ENCODE measurements around the gene FBXL19.
A peak's percentile ranks its signal among the peaks of the same experiment; 100 is the strongest.
"Not testable (repeated sequence)": the region's sequence is repeated elsewhere in the genome, so short reads cannot be mapped to it uniquely, and the experiment has no call there.

FBXL19 gene

DNA sequence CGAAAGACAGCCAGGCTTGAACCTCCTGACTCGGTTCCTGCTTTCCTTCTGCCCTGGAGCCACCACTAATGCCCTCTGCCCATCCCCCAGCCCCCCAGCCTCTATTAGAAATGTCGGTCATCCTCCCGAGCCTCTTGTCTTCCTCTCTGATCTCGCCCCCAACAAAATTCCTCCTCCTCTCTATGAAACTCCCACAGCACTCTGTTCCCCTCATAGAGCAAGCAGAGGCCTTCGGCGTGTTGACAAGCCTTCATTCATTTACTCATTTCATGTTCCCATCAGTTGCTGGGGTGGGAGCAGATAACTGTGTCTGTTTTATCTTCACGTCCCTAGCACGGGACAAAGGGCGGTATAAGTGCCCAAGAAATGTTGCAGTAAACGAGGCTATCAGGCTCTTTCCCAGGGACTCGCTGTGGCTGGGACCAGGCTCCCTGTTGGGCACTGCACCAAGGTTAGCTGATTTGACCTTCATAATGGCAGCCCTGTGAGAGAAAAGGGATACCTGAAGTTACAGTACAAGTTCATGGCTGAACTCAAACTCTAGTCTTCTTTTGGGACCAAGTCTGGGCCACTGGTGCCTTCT, 7.8 kb downstream of the FBXL19 start:
- Histone ChIP-seq H3K4me1 (ENCODE audit: control insufficient read depth, low read length) (peaks cover 11% of the 10 kb centered on the region), H3K9me2 (replicated peaks; ENCODE audit: control insufficient read depth, low read length) (no peaks in the 10 kb centered on the region), H3K4me3 (ENCODE audit: low read length) (no peak overlapping the region), H3K79me2 (ENCODE audit: control insufficient read depth, low read length) (no peaks in the 10 kb centered on the region), H3K36me3 (ENCODE audit: control insufficient read depth, low read length) (peaks cover 52% of the 10 kb centered on the region), H3K9me3 (ENCODE audit: control insufficient read depth, insufficient read depth, low read length) (no peaks in the 10 kb centered on the region), H3K27me3 (ENCODE audit: control insufficient read depth, low read length) (no peaks in the 10 kb centered on the region), H4K20me1 (ENCODE audit: control insufficient read depth, insufficient read depth, low read depth, low read length) (no peaks in the 10 kb centered on the region), H3K4me2 (ENCODE audit: low read length) (no peak overlapping the region), H3K27ac (ENCODE audit: low read depth, low read length) (no peak overlapping the region), H3F3A (ENCODE audit: control insufficient read depth, insufficient read depth) (no peaks in the 10 kb centered on the region)
- no peak for TF ChIP-seq EZH2phosphoT487 (IDR thresholded peaks at IDR 0.05; ENCODE audit: borderline replicate concordance, low read length)
- TF ChIP-seq, protein P1, sequence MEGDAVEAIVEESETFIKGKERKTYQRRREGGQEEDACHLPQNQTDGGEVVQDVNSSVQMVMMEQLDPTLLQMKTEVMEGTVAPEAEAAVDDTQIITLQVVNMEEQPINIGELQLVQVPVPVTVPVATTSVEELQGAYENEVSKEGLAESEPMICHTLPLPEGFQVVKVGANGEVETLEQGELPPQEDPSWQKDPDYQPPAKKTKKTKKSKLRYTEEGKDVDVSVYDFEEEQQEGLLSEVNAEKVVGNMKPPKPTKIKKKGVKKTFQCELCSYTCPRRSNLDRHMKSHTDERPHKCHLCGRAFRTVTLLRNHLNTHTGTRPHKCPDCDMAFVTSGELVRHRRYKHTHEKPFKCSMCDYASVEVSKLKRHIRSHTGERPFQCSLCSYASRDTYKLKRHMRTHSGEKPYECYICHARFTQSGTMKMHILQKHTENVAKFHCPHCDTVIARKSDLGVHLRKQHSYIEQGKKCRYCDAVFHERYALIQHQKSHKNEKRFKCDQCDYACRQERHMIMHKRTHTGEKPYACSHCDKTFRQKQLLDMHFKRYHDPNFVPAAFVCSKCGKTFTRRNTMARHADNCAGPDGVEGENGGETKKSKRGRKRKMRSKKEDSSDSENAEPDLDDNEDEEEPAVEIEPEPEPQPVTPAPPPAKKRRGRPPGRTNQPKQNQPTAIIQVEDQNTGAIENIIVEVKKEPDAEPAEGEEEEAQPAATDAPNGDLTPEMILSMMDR (IDR thresholded peaks at IDR 0.05; ENCODE audit: low read depth, low read length, poor library complexity, severe bottlenecking) = no peak

DNA sequence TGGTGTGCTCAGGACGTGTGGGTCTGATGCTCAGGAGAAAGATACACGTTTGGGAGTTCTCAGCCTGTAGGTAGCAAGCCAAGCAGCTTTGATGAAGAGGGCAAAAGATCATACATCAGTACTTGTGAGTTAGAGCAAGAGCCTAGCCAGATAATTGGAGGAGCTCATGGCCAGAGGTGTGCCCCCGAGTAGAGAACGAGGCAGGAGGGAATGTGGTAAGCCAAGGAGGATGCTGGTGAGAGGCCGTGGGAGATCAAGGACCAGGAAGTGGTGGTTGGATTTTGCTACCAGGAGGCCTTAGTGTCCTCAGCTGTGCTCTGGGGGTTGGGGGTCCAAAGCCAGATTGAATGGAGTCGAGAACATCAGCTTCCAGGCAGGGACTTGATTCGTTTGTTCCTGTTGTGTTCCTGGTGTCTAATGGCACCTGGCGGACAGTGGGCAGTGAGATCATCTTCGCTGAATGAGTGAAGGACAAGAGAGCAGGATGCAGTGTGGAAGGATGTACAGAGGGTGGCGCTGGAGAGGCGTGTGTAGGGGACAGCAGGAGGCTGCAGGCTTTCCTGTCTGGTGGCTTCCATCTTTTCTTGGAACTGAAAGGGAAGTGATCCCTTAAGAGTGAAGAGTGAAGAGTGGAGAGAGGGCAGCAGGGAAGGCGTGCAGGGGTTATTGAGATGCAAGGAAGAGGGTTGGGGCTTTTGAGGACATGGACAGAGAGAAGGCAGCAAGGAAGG, 11.6 kb downstream of the FBXL19 start:
- H3F3A ChIP-seq (ENCODE audit: control insufficient read depth, insufficient read depth) = no peaks in the 10 kb centered on the region
- H3K4me1 ChIP-seq (ENCODE audit: control insufficient read depth, low read length) = peaks cover 8% of the 10 kb centered on the region
- no peaks in the 10 kb centered on the region for H4K20me1 ChIP-seq (ENCODE audit: control insufficient read depth, insufficient read depth, low read depth, low read length)
- no peak for TF ChIP-seq EZH2phosphoT487 (IDR thresholded peaks at IDR 0.05; ENCODE audit: borderline replicate concordance, low read length)
- TF ChIP-seq, protein P1 (IDR thresholded peaks at IDR 0.05; ENCODE audit: low read depth, low read length, poor library complexity, severe bottlenecking) = peak; percentile 83
- H3K4me2 ChIP-seq (ENCODE audit: low read length) = no peak overlapping the region
- H3K27ac ChIP-seq (ENCODE audit: low read depth, low read length) = no peak overlapping the region
- no peaks in the 10 kb centered on the region for H3K79me2 ChIP-seq (ENCODE audit: control insufficient read depth, low read length)
- no peak overlapping the region for H3K4me3 ChIP-seq (ENCODE audit: low read length)
- peaks cover 36% of the 10 kb centered on the region for H3K36me3 ChIP-seq (ENCODE audit: control insufficient read depth, low read length)
- no peaks in the 10 kb centered on the region for H3K9me2 ChIP-seq (replicated peaks; ENCODE audit: control insufficient read depth, low read length)
- H3K27me3 ChIP-seq (ENCODE audit: control insufficient read depth, low read length) = no peaks in the 10 kb centered on the region
- no peaks in the 10 kb centered on the region for H3K9me3 ChIP-seq (ENCODE audit: control insufficient read depth, insufficient read depth, low read length)

GRCh38 chr16:30937692-30938091, 14.3 kb downstream of the FBXL19 start:
- Histone ChIP-seq H3K36me3 (ENCODE audit: control insufficient read depth, low read length) (peaks cover 26% of the 10 kb centered on the region), H3K4me3 (ENCODE audit: low read length) (no peak overlapping the region), H3K27me3 (ENCODE audit: control insufficient read depth, low read length) (no peaks in the 10 kb centered on the region), H3K4me1 (ENCODE audit: control insufficient read depth, low read length) (peaks cover 19% of the 10 kb centered on the region), H4K20me1 (ENCODE audit: control insufficient read depth, insufficient read depth, low read depth, low read length) (no peaks in the 10 kb centered on the region), H3K79me2 (ENCODE audit: control insufficient read depth, low read length) (no peaks in the 10 kb centered on the region), H3K9me3 (ENCODE audit: control insufficient read depth, insufficient read depth, low read length) (no peaks in the 10 kb centered on the region), H3K4me2 (ENCODE audit: low read length) (no peak overlapping the region), H3F3A (ENCODE audit: control insufficient read depth, insufficient read depth) (no peaks in the 10 kb centered on the region), H3K27ac (ENCODE audit: low read depth, low read length) (no peak overlapping the region), H3K9me2 (replicated peaks; ENCODE audit: control insufficient read depth, low read length) (no peaks in the 10 kb centered on the region)
- no peak for TF ChIP-seq EZH2phosphoT487 (IDR thresholded peaks at IDR 0.05; ENCODE audit: borderline replicate concordance, low read length)
- TF ChIP-seq, protein P1 (IDR thresholded peaks at IDR 0.05; ENCODE audit: low read depth, low read length, poor library complexity, severe bottlenecking) = no peak

- H3K9me3 ChIP-seq (ENCODE audit: control insufficient read depth, insufficient read depth, low read length); H3K27ac ChIP-seq (ENCODE audit: low read depth, low read length); H4K20me1 ChIP-seq (ENCODE audit: control insufficient read depth, insufficient read depth, low read depth, low read length); H3K4me3 ChIP-seq (ENCODE audit: low read length); H3K4me2 ChIP-seq (ENCODE audit: low read length); H3F3A ChIP-seq (ENCODE audit: control insufficient read depth, insufficient read depth); H3K27me3 ChIP-seq (ENCODE audit: control insufficient read depth, low read length); H3K79me2 ChIP-seq (ENCODE audit: control insufficient read depth, low read length); H3K9me2 ChIP-seq (replicated peaks; ENCODE audit: control insufficient read depth, low read length): not testable (repeated sequence)
- Histone ChIP-seq H3K4me1 (ENCODE audit: control insufficient read depth, low read length) (peaks cover 19% of the 10 kb centered on the region), H3K36me3 (ENCODE audit: control insufficient read depth, low read length) (peaks cover 38% of the 10 kb centered on the region)
These were observed 16.2 kb downstream of the FBXL19 start for GRCh38 chr16:30939571-30939970.

Measured in DOHH2 (cell line).